Measurements from ENCODE around the gene PEX13. TPM values are rescaled to one million over a fixed set of nuclear protein-coding genes. Genes with fewer than 3 reads are reported as not detected.
"Not testable (repeated sequence)": the region's sequence is repeated elsewhere in the genome, so short reads cannot be mapped to it uniquely, and the experiment has no call there.

The PEX13 gene
- total RNA-seq, 1 donor from 2014 or later = 31.7 TPM

DNA sequence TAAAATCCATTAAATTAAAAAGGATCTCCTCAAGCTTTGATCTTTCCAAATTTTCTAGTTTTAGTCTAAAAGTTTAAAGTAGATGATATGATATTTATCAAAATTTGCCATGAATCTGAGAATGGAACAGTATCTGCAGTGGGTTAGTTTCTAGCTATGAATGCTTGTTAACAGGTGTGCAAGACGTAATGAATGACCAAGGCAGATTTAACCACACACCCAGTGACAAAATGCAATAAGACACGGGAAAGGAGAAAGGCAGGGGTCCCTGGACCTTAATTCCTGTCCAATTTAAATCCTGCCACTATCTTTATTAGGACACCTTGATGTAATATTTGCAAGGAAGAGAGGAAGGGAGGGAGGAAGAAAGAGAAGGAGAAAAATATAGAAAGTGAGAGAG lies 30.5 kb upstream of the PEX13 start:
- H3K4me3 ChIP-seq (ENCODE audit: low read depth, low read length) = no peak overlapping the region
- DNase-seq (ENCODE audit: low read depth) = no peak
- no peaks in the 10 kb centered on the region for H3K36me3 ChIP-seq (ENCODE audit: control insufficient read depth, insufficient read depth, low read length)
- H3K27me3 ChIP-seq (ENCODE audit: control insufficient read depth, insufficient read depth, low read length) = no peaks in the 10 kb centered on the region
- TF ChIP-seq, protein P1, sequence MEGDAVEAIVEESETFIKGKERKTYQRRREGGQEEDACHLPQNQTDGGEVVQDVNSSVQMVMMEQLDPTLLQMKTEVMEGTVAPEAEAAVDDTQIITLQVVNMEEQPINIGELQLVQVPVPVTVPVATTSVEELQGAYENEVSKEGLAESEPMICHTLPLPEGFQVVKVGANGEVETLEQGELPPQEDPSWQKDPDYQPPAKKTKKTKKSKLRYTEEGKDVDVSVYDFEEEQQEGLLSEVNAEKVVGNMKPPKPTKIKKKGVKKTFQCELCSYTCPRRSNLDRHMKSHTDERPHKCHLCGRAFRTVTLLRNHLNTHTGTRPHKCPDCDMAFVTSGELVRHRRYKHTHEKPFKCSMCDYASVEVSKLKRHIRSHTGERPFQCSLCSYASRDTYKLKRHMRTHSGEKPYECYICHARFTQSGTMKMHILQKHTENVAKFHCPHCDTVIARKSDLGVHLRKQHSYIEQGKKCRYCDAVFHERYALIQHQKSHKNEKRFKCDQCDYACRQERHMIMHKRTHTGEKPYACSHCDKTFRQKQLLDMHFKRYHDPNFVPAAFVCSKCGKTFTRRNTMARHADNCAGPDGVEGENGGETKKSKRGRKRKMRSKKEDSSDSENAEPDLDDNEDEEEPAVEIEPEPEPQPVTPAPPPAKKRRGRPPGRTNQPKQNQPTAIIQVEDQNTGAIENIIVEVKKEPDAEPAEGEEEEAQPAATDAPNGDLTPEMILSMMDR (IDR thresholded peaks at IDR 0.05; ENCODE audit: insufficient read depth, low read length, poor library complexity, severe bottlenecking) = no peak

- not testable (repeated sequence) for DNase-seq (ENCODE audit: low read depth); H3K36me3 ChIP-seq (ENCODE audit: control insufficient read depth, insufficient read depth, low read length); H3K4me3 ChIP-seq (ENCODE audit: low read depth, low read length); H3K27me3 ChIP-seq (ENCODE audit: control insufficient read depth, insufficient read depth, low read length)
Measured at GRCh38 chr2:60987656-60988055, 29.9 kb upstream of the PEX13 start.

DNA sequence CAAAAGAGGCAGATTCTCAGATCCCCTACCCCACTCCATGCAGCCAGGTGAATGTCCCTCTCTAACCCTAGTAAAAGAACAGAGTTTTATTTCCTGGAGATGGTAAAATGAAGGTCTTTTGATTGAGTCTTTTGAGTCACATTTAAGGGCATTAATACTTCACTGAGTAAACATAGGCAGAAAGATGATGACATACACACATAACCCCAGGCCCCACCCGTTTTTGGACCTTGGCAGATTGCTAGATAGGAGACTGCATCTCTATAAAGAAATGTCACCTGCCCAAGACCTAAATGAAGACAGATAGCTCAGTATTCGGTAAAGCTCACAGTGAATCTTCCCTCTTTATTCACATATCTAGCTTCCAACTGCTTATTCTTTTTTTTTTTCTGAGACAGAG lies 28.3 kb upstream of the PEX13 start:
- Histone ChIP-seq H3K4me3 (ENCODE audit: low read depth, low read length) (no peak overlapping the region), H3K36me3 (ENCODE audit: control insufficient read depth, insufficient read depth, low read length) (no peaks in the 10 kb centered on the region), H3K27me3 (ENCODE audit: control insufficient read depth, insufficient read depth, low read length) (no peaks in the 10 kb centered on the region)
- TF ChIP-seq, protein P1 (IDR thresholded peaks at IDR 0.05; ENCODE audit: insufficient read depth, low read length, poor library complexity, severe bottlenecking) = no peak
- DNase-seq (ENCODE audit: low read depth) = no peak

DNA sequence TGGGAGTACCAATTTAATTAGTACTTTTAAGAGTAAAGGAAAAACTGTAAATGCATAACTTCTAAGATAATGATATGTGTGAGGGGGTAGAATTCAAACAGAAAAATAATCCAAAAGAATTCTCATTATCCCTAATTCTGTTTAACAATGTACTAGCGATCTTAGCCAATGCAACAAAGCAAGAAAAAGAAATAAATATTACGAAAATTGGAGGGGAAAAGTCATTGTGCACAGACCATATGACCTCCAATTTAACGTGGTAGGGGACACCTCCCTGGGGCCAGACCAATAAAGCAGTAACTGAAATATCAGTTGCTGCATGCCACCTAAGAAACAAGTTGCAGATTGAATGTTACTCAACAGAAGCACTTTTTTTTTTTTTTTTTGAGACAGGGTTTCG lies 25.9 kb upstream of the PEX13 start:
- Histone ChIP-seq H3K36me3 (ENCODE audit: control insufficient read depth, insufficient read depth, low read length) (no peaks in the 10 kb centered on the region), H3K4me3 (ENCODE audit: low read depth, low read length) (no peak overlapping the region), H3K27me3 (ENCODE audit: control insufficient read depth, insufficient read depth, low read length) (no peaks in the 10 kb centered on the region)
- TF ChIP-seq, protein P1 (IDR thresholded peaks at IDR 0.05; ENCODE audit: insufficient read depth, low read length, poor library complexity, severe bottlenecking) = no peak
- DNase-seq (ENCODE audit: low read depth) = no peak

GRCh38 chr2:60992985-60993392 lies 24.5 kb upstream of the PEX13 start:
- TF ChIP-seq, protein P1 (IDR thresholded peaks at IDR 0.05; ENCODE audit: insufficient read depth, low read length, poor library complexity, severe bottlenecking) = no peak
- Histone ChIP-seq H3K4me3 (ENCODE audit: low read depth, low read length) (no peak overlapping the region), H3K27me3 (ENCODE audit: control insufficient read depth, insufficient read depth, low read length) (no peaks in the 10 kb centered on the region), H3K36me3 (ENCODE audit: control insufficient read depth, insufficient read depth, low read length) (no peaks in the 10 kb centered on the region)
- DNase-seq (ENCODE audit: low read depth) = no peak

DNA sequence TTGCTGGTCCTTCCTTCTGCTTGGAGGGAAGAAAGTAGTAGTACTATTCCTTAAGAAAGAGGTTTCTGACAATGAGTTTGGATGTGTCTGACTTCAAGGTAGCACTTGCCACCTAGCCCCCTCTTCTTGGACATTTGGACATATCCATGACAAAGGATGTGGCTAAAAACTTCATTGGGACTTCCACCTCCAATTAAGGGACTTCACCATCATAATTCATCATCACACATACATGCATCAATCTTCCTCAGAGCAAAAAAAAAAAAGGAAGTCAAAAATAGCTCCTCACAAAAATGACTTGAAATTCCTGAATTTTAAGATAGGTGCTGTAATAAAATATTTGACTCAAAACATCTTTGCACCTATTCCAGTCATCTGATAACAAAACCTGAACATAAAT lies 23.4 kb upstream of the PEX13 start:
- TF ChIP-seq, protein P1 (IDR thresholded peaks at IDR 0.05; ENCODE audit: insufficient read depth, low read length, poor library complexity, severe bottlenecking) = no peak
- DNase-seq (ENCODE audit: low read depth) = no peak
- Histone ChIP-seq H3K4me3 (ENCODE audit: low read depth, low read length) (no peak overlapping the region), H3K27me3 (ENCODE audit: control insufficient read depth, insufficient read depth, low read length) (no peaks in the 10 kb centered on the region), H3K36me3 (ENCODE audit: control insufficient read depth, insufficient read depth, low read length) (no peaks in the 10 kb centered on the region)

Measured in kidney epithelial cell (primary cell).